Measurements from ENCODE around the gene CACUL1. TPM values are rescaled to one million over a fixed set of nuclear protein-coding genes. Genes with fewer than 3 reads are reported as not detected.
A peak's percentile ranks its signal among the peaks of the same experiment; 100 is the strongest.
"Not testable (repeated sequence)": the region's sequence is repeated elsewhere in the genome, so short reads cannot be mapped to it uniquely, and the experiment has no call there.

Gene CACUL1
- 24.3 and 32.7 TPM in 2 replicates for total RNA-seq

- peak; percentile 85 for DNase-seq (ENCODE audit: extremely low read depth, low read depth, low spot score)
Observed at GRCh38 chr10:118754556-118755423, at the start of gene CACUL1. Gene CACUL1 (minus strand): TSS chr10:118754970. CDS start chr10:118754762, 208 bp downstream.

DNA sequence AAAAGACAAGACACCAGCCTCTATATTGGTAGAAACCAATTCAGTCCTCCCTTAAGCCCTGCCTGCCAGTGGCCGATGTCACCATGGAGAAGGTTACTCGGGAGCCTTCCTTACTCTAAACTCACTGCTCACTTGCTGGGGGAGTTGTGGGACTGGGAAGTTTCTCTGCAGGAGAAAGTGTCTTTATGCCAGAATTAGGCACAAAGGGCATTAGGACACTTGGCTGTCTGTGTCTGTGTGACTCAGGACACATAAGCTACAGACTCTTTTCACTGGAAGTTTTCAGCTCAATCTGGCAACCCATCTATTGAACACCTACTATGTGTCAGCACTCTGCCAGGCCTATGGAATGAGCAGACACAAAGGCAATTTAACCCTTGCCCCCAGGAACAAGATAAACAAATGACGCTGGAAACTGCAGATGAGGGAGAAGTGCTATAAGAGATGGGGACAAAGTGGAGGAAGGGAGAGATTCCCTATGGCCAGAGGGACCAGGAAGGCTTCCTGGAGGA is 49.5 kb upstream of the CACUL1 start:
- DNase-seq (ENCODE audit: extremely low read depth, low read depth, low spot score), result no peak

- no peak for DNase-seq (ENCODE audit: extremely low read depth, low read depth, low spot score)
Observed at GRCh38 chr10:118802126-118802793, 47.5 kb upstream of the CACUL1 start.

DNA sequence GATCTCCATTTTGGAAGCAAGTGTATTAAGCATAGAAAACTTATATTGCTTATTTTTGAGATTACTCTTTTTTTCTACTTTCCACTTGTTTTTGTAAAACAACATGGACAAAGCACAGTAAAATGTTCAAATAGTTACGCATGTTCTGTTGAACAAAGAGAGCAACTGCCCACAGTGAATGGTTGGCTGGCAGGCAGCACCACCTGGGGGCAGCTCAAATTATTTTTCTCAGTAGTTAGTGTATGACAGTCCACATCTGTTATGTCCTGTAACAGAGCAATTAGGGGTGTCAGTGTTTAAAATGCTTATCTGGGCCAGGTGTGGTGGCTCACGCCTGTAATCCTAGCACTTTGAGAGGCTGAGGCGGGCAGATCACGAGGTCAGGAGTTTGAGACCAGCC is 46.1 kb upstream of the CACUL1 start:
- no peak for DNase-seq (ENCODE audit: extremely low read depth, low read depth, low spot score)

DNA sequence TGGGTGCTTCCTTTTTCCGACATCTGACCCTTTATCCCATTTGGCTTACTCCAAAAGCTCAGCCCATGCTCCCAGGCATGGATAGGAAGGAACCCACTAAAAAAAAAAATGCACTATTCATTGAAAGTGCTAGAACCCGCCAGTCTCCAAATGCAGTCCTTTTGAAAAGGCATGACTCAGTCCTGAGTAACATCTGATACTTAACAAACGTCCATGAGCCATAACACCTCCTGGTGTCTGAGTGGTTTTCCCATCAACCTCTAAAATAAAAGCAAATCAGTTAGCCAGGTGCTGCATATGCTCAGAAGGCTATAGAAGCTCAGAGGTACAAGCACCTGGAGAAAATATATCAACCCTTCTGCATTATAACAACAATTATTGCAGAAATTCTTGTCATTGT is 45.0 kb upstream of the CACUL1 start:
- DNase-seq (ENCODE audit: extremely low read depth, low read depth, low spot score), result no peak

- no peak for DNase-seq (ENCODE audit: extremely low read depth, low read depth, low spot score)
Observed at GRCh38 chr10:118798231-118798662, 43.5 kb upstream of the CACUL1 start.

GRCh38 chr10:118794971-118795370 is 40.2 kb upstream of the CACUL1 start:
- not testable (repeated sequence) for DNase-seq (ENCODE audit: extremely low read depth, low read depth, low spot score)

DNA sequence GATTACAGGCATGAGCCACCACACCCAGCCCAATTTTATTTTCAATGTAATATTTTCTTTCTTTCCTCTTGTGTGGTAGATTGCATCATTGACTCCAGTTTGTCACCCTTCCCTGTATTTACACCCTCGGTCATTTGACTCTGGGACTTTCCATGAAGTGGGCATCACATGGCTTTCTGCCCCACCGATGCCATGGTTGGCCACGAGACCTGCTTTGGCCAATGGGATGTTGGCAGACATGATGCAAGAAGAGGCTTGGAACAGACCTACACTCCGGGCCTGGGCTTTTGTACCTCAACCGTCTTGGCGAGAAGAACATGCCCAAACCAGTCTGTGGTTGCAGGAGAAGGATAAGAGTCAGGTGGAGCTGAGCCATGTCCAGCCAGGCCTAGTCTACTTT is 38.8 kb upstream of the CACUL1 start:
- DNase-seq (ENCODE audit: extremely low read depth, low read depth, low spot score), result no peak

DNA sequence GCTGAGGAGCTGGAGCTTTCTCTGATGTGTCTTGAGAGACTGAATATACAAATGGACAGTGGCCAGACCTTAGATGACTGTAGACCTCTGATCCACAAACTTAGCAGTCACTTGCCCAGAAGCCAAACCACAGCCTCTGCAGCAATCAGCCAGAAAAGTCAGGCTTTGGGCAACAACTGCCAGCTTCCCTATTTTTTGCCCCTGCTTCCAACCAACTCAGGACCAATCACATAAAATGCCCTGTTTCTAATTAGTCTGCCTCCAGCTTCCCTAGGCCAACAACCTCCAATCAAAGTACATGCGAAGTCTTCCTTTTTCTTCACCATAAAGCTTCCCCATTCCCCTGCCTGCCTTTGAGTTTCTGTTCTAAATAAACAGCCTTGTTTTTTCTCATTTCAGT is 37.8 kb upstream of the CACUL1 start:
- no peak for DNase-seq (ENCODE audit: extremely low read depth, low read depth, low spot score)

DNA sequence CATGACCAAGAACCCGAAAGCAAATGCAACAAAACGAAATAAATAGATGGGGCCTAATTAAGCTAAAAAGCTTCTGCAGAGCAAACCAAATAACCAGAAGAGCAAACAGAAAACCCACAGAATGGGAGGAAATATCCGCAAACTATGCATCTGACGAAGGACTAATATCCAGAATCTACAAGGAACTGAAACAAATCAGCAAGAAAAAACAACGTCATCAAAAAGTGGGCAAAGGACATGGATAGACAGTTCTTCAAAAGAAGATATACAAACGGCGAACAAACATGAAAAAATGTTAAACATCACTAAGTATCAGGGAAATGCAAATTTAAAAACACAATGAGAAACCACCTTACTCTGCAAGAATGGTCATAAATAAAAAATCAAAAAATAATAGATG is 35.3 kb upstream of the CACUL1 start:
- no peak for DNase-seq (ENCODE audit: extremely low read depth, low read depth, low spot score)

GRCh38 chr10:118785551-118785950 is 30.8 kb upstream of the CACUL1 start:
- no peak for DNase-seq (ENCODE audit: extremely low read depth, low read depth, low spot score)

- DNase-seq (ENCODE audit: extremely low read depth, low read depth, low spot score), result no peak
Observed at GRCh38 chr10:118783776-118784545, 29.2 kb upstream of the CACUL1 start.

DNA sequence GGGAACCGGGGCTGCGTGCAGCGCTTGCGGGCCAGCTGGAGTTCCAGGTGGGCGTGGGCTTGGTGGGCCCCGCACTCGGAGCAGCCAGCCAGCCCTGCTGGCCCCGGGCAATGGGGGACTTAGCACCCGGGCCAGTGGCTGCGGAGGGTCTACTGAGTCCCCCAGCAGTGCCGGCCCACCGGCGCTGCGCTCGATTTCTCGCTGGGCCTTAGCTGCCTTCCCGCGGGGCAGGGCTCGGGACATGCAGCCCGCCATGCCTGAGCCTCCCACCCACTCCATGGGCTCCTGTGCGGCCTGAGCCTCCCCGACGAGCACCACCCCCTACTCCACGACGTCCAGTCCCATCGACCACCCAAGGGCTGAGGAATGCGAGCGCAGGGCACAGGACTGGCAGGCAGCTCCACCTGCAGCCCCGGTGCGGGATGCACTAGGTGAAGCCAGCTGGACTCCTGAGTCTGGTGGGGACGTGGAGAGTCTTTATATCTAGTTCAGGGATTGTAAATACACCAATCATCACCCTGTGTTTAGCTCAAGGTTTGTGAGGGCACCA is 28.2 kb upstream of the CACUL1 start:
- not testable (repeated sequence) for DNase-seq (ENCODE audit: extremely low read depth, low read depth, low spot score)

DNA sequence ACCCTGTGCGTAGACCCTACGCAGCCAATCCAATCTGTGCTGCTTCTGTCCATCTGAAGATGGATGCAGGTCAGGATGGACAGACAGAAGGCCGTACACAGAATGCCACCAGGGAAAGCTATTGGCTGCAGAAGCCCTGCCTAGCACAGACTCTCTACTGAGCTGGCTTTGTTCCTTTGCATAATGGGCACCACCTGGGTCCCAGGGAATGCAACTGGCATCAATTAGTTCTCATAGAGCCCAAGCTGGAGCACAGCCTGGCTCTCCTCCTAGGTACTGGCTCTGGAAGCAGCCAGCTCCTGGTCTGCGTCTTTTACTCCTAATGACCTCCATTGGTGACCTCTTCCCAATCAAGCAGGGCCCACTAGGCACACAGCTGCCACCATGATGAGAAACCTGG is 26.8 kb upstream of the CACUL1 start:
- no peak for DNase-seq (ENCODE audit: extremely low read depth, low read depth, low spot score)

DNA sequence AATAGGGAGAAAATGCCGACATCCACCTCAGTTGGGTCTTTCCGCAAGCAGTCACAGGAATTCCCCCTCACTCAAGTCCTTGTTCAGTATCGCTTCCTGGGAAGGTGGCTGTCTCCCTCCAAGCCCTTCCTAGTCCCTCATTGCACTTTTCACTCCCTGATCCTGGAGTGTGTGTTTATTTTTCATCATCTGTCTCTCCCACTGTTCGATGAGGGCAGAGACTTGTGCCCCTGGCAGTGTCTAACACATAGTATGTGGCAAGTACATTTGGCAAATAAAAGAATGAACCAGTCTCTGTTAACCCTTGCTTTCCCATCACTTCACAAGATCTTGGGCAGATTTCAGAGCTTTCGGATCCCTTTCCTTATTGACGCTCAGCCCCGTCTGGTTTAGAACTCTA is 24.0 kb upstream of the CACUL1 start:
- DNase-seq (ENCODE audit: extremely low read depth, low read depth, low spot score), result no peak

DNA sequence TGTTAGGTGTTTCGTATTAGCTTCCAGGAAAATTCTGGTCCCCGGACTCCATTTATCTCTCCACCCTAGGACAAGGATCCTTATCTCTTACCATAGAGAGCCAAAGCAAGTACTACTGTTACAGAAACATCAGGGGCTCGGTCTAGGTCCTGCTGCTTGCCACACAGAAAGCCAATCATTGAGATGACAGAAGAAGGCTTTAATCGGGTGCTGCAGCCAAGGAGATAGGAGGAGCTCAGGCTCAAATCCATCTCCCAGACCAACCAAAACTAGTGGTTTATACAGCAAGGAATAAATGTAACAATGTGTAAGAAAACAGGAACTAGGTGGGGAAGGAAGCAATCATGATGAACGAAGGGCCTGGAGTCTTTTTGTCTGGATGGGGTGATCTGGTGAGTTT is 22.2 kb upstream of the CACUL1 start:
- no peak for DNase-seq (ENCODE audit: extremely low read depth, low read depth, low spot score)

DNA sequence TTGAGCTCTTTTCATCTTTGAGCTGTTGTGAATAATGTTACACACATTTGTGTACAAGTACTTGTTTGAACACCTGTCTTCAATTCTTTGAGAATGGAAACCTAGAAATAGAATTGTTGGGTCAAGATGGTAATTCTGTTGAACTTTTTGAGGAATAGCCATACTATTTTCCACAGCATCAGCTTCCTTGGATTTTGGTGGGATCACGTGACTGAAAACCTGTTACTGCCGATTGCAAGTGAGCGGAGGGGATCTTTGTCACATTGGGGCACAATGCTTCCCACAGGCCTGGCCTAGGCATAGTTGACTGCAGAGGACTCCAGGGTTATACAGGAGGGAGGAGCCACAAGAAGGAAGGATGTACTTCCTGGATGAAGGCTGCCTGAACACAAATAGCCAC is 21.3 kb upstream of the CACUL1 start:
- no peak for DNase-seq (ENCODE audit: extremely low read depth, low read depth, low spot score)

- no peak for DNase-seq (ENCODE audit: extremely low read depth, low read depth, low spot score)
Observed at GRCh38 chr10:118775478-118775877, 20.7 kb upstream of the CACUL1 start.

GRCh38 chr10:118773041-118773440 is 18.3 kb upstream of the CACUL1 start:
- DNase-seq (ENCODE audit: extremely low read depth, low read depth, low spot score), result no peak

DNA sequence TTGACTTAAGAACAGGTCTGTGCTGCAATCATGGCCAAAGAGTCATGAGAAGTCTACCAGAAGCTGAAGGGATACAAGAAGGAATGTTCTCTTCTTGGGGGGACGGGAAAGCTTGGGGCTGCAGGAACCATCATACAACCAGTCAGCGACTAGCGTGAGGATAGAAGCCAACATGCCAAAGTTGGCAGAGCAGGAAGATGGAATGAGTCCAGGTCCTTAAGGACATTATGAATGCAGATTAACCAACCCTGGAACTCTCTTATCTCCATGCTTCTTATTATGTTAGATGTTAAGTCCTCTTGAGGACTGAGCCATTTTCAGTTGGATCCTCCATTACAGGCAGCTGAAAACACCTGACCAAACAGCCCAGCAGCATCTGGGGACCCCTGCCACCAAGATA is 17.2 kb upstream of the CACUL1 start:
- no peak for DNase-seq (ENCODE audit: extremely low read depth, low read depth, low spot score)
